GM18520 (cell line): ENCODE measurements around the gene BCL2.

Experiments used
- ATAC-seq: cut with Tn5 transposase; IDR thresholded peaks from one replicate; pipeline ENCODE4 v1.9.1; 2021; ENCODE audit not compliant: unreplicated experiment

The BCL2 gene

DNA sequence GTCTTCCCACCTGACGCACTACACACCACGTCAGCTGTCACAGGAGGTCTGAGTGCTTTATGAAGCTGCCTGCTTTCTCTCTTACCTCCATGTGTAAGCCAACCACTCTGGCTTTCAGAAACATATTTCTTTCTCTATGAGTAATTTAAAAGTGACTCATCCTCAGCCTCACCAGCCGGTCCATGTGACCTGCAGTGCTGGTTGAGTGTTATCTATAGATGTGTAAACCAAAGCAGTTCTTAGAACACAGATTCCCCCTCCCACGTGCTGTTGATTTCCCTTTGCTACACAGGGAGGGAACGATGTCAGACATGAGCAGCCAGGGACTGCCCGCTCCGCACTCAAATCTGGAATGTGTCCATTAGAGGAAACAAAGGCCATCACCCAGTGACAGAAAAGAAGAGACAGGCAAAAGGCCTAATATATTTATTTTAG is 157.8 kb downstream of the BCL2 start:
- ATAC-seq, result peak; percentile 37

GRCh38 chr18:63161032-63161760 is 158.4 kb downstream of the BCL2 start:
- ATAC-seq, result peak; percentile 15

- peak; percentile 6 for ATAC-seq
These were observed 159.2 kb downstream of the BCL2 start for GRCh38 chr18:63160172-63160995.

DNA sequence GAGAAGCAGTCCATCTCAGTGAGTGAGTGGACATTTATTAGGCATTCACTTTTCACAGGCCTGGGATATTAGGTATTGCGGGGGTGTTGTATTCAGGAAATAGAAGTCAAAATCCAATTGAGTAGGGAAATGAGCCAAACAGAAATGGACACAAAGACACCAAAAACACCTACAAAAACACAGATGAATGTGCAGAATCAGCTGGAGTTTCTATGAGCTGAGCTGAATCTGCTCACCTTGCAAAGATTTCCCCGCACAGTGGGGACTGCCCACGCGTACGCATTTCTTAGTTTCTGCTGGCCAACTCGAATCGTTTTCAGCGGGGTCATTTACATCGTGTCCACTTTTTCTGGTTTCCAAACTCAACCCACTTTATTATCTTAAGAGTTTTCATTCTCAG is 160.0 kb downstream of the BCL2 start:
- ATAC-seq, result no peak

- ATAC-seq, result peak; percentile 14
These were observed 160.8 kb downstream of the BCL2 start for GRCh38 chr18:63158676-63159291.

GRCh38 chr18:63158012-63158631 is 161.4 kb downstream of the BCL2 start:
- ATAC-seq, result no peak

DNA sequence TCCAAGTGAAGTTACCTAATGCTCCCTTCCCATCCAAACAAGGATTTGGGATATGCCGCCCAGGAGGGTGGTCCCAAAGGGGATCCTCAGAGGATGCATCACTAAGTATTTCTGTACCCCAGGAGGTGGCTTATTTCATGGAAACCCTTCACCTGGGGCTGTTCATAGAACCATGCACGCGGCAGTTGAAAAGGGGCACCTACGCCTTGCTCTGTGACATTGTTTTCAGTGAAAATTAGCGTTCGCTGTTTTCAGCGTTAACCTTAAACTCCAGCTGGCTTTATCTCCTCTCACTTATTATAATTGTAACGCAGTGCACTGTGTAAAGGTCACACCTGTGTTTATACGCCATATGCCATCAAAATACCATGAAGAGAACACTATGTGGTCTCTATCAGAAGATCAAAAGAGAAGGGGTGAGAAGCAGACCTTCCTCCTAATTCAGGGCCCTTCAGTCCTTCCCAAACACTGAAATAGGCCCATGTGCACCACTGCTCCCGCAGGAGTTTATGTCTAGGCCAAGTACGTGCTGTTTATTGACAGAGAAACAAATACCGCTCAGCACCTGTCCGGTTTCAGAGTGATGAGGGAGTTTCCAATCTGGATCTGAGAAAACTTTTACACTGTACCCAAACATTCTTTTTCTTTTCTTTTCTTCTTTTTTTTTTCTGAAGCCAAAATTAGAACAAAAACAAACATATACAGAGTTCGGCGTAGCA is 162.1 kb downstream of the BCL2 start:
- ATAC-seq, result no peak

DNA sequence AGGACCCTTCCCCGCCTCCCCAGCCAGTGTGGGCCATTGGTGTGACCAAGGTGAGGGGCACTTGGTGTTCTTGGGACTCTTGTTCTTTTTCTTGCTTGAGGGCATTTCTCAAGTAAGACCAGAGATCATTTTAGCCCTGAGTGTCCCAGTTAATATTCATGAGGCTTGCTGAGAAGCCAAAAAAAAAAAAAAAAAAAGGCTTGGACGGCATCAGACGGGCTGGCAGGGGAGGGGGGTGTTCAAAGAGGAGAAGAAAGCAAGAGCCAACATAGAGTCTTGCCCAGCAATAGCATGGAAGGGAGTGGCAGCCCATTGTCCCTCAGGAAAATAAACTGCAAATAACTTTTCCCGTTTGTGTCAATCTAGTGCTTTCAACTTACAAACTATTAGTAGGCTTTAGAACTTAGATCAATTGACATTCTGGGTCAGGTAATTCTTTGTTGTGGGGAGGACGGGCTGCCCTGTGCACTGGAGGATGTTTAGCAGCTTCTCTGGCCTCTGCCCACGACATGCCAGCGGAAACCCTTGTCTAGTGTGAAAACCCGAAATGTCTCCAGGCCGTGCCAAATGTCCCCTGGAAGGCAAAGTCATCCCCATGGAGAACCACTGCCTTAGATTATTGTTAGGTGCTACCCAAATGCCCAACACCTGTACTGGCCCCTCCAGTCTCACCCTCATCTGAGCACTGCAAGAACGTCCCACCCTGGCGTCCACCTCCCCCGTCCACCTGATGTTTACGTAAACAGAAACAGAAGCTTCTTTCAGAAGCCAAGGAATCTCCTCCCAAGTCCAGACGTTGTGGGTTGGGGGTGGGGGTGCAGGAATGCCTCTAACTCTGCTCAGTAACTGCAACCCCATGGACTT is 163.4 kb downstream of the BCL2 start:
- no peak for ATAC-seq

DNA sequence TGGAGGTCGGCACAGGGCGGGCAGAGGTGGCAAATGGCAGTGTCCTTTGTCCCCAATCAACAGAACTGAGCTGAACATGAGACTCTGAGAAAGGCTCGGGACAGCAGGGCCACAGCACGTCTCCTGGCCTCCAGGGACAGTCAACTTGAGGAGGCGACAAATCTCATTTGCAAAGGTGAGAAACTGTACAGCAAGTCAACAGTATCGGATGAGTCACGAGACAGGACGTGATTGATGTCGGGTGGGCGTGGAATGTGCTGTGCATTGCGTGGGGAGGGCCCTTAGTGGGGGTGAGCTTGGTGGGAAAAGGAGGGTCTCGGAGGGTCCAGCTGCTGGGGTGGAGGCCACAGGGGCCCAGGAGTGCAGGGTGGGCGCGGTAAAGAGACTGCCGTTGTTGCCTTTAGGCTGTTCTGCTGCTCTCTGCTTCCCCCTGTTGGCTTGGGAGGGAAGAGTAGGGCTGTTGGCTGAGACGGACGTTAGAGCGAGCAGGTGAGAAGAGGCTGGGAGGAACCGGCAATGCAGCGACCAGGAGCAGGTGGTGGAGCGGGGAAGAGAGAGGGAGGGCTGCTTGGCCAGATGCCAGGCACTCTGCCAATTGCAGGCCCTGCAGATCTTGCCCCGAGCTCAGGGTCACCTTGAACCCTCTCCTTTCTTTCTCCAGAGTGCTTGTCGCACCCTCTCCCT is 164.3 kb downstream of the BCL2 start:
- peak; percentile 32 for ATAC-seq

DNA sequence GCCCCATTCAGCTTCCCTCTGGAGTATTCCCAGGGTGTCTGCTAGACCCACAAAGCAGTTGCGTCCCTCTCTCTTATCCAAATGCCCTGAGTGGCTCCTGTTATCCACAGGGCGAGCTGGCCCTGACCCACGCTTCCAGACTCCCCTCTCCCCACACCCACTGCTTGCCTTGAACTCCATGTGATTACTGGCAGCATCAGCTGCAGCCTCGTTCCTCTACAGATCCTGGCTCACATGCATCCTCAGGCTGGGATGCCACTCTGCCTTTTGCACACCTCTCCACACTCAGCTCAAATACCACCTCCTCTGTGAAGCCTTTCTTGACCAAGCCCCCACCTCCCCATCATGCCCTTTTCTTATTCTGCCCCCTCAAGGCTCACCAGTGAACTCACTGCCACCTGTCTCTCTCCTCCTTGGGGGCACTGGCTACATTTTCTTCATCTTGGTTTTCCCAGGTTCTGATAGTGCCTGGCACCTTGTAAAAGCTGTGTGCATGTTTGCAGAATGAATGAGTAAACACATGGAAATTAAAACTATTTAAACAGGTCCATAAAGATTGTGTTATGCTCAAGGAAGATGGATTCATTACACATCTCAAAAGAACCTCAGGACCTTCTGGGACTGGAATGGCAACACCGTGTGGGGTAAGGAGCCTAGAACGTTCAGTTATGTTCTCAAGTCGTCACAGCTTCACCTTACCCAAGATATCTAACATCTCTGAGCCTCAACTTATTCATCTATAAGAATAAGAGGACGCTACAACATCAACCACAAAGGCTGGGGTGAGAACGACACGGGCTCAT is 165.0 kb downstream of the BCL2 start:
- ATAC-seq, result no peak

GRCh38 chr18:63152791-63153190 is 166.8 kb downstream of the BCL2 start:
- ATAC-seq, result no peak

- ATAC-seq, result no peak
These were observed 167.5 kb downstream of the BCL2 start for GRCh38 chr18:63152096-63152495.

GRCh38 chr18:63151539-63151938 is 168.0 kb downstream of the BCL2 start:
- no peak for ATAC-seq

DNA sequence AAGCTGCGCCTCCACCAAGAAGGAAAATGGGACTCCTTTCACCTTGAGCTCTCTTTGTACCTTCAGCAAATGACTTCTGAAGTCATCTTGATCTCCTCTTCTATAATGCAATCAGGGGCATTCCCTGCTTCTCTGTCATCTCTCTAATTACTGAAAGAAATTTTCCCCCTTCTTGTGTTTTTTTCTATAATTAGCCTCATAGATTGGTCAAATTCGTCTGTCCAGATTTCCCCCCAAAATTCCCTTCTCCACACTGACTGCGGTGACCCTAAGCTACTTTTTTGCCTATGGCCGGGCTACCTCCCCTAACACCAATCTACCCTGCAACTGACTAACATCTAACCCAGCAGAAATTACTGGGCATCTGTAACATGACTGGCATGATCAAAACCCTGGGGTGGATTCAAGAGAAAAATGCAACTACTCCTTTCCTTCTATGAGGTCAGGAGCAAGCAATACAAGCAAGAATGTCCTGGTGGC is 168.6 kb downstream of the BCL2 start:
- peak; percentile 21 for ATAC-seq

GRCh38 chr18:63150326-63150725 is 169.2 kb downstream of the BCL2 start:
- no peak for ATAC-seq

GRCh38 chr18:63149302-63149587 is 170.3 kb downstream of the BCL2 start:
- ATAC-seq, result no peak

- no peak for ATAC-seq
These were observed 170.9 kb downstream of the BCL2 start for GRCh38 chr18:63148449-63149301.

- ATAC-seq, result no peak
These were observed 171.6 kb downstream of the BCL2 start for GRCh38 chr18:63147973-63148372.
